Middle frontal gyrus (tissue), 1 donor: Measurements from ENCODE around the gene DGLUCY.
A peak's percentile ranks its signal among the peaks of the same experiment; 100 is the strongest.
"Not testable (repeated sequence)": the region's sequence is repeated elsewhere in the genome, so short reads cannot be mapped to it uniquely, and the experiment has no call there.

ENCODE experiments used
- DNase-seq: peaks from one replicate; pipeline ENCODE4 v3.0.0-alpha.2; 2015; ENCODE audit warnings: low spot score; ENCODE audit errors: extremely low spot score

DGLUCY gene

DNA sequence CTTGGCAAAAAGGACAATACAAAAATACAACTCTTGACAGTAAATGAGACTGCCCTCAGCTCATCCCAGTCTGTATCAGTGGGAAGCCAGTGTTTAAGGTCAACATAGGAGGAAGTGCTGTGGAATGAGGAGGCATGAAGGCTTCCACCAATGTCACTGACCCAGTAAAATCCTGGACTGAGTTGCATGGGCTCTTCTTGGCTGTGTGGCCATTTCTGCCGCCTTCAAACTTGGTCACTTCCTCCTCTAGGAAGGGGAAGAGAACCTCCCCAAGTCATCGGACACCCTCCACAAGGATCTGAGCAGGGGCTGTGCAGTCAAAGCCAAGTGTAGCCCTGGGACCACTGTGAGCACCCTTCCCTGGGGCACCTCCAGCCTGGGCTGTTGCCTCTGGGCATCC lies 118.7 kb downstream of the DGLUCY start:
- no peak for DNase-seq

- no peak for DNase-seq
Observed at GRCh38 chr14:91233936-91234790, 120.3 kb downstream of the DGLUCY start.

DNA sequence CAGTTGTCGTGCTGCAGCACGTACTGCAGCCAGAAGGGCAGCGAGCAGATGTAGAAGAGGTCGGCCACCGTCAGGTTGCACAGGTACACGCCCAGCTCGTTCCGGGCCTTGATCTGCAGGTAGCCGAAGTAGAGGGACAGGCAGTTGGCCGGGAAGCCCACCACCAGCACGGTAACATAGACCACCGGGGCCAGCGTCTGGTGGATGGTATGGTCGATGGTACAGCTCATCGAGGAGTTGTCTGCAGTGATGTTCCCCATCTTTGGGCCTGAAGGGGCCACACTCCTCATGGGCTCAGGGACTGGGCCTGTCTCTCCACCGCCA lies 120.9 kb downstream of the DGLUCY start:
- DNase-seq = no peak

- DNase-seq = no peak
Observed at GRCh38 chr14:91235841-91236240, 122.0 kb downstream of the DGLUCY start.

GRCh38 chr14:91237219-91237618 lies 123.3 kb downstream of the DGLUCY start:
- DNase-seq = no peak

- DNase-seq = no peak
Observed at GRCh38 chr14:91238085-91238484, 124.2 kb downstream of the DGLUCY start.

- no peak for DNase-seq
Observed at GRCh38 chr14:91238661-91239060, 124.8 kb downstream of the DGLUCY start.

- no peak for DNase-seq
Observed at GRCh38 chr14:91241863-91242262, 128.0 kb downstream of the DGLUCY start.

DNA sequence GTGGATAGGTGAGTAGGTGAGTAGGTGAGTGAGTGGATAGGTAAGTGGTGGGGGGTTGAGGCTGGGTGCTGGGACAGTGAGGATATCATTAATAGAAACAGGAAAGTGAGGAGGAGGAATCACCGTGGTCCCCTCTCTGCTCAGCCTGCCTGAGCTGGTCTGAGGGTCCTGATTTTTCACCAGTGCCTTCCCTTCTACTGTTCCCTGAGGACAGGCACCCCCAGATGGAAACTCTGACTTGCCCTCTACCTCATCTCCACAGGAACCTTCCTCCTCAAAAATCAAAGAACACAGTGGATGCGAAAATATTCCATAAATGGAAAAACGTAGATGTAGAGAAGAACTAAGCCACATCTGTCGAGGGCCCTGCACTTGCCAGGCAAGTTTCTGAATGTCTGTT lies 128.8 kb downstream of the DGLUCY start:
- no peak for DNase-seq

DNA sequence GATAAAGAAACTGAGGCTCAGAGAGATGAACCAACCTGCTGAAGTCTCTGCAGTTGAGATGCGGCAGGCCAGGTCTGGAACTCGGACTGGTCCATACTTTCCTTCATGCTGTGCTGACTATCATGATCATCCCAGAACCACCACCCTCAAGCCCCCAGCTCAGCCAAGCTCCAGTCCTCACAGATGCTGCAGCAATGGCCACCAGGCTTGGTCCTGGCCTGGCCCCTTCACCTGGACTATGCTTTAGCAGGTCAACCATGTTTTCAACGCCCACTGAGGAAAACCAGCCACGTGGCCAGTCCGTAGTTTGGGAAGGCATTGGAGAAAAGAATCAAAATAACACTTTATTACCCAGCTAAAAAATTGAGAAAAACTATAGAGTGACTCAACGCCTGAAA lies 129.2 kb downstream of the DGLUCY start:
- no peak for DNase-seq

- peak; percentile 42 for DNase-seq
Observed at GRCh38 chr14:91244501-91244901, 130.6 kb downstream of the DGLUCY start, which contains the start of gene GPR68. Gene GPR68 (minus strand): TSS chr14:91244704. CDS start chr14:91235050, 9,654 bp downstream.

GRCh38 chr14:91245029-91245428 lies 131.2 kb downstream of the DGLUCY start:
- DNase-seq = no peak

- DNase-seq = not testable (repeated sequence)
Observed at GRCh38 chr14:91245616-91246015, 131.7 kb downstream of the DGLUCY start.

- DNase-seq = no peak
Observed at GRCh38 chr14:91246051-91246852, 132.4 kb downstream of the DGLUCY start.

DNA sequence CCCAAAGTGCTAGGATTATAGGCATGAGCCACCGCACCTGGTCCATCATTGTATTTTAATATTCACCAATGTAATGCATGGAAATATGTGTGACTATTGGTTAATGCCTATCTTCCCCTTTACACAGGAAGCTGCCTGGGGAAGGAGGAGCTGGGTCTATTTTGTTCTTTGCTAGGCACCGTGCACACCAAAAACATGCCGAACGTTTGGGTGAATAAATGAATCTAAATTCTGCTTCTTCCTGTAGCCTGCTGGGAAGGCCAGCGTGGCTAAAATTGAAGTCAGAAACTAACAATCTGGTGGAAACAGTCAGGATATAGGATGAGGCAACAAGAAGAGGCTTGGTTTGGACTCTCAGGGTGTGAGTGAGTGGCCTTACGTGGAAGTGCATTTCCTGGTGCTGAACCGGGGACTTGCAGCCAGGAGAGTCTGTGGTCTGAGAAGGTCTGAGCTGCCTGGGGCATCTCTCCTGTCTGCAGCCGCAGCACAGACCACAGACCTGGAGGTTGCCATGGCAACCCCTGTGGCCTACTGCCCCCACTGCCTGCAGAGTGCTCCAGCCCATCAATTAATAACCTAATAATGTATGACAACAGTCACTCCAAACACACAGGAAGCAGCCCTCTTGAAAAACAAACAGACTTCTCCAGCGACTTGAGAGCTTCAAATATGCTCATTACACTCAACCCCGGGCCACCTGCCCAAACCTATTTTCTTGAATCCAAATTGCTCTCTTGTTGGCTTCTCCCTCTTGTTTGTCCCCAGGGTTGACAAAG lies 136.2 kb downstream of the DGLUCY start:
- DNase-seq = no peak

- no peak for DNase-seq
Observed at GRCh38 chr14:91250912-91251311, 137.0 kb downstream of the DGLUCY start.

DNA sequence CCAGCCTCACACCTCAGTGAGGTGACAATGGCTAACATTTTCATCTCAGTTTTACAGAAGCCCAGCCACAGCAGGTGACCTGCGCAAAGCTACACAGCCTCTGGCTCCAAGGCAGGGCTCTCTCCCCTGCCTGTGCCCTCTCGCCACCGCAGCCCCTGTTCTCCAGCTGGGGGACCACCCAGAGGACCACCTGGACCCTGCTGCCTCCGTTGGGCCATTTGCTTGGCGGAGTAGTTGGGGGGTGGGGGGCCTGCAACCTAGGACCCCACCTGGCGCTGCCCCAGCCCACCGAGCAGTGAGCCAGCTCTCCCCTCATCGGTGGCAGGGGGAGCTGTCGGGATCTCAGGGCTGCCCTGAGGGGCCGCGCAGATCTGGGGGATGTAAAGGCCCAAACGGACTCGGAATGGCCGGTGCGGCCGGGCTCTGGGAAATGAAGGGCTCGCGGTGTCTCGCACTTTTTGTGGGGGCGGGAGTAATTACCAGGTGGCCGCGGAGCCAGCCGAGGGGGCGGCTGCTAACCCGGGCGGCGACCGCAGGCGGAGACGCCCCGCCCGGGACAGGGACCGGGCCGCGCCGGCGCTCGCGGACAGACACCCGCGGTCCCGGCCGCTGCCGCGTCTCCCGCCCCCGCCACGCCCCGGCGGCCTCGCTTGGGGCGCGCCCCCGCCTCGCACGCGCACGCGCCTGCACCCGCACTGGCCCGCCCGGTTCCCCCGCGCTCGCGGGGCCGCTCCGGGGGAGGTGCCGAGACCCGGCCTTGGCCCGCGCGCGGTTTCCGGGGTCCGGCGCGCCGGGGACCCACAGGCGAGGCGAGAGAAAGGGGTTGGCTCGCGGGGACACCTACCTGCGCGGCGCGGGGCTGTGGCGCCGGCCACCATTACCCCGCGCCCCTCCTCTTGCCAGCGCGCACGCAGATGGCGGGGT lies 139.3 kb downstream of the DGLUCY start:
- no peak for DNase-seq

GRCh38 chr14:91253795-91254323 lies 140.0 kb downstream of the DGLUCY start:
- no peak for DNase-seq

- no peak for DNase-seq
Observed at GRCh38 chr14:91254461-91254860, 140.6 kb downstream of the DGLUCY start.

GRCh38 chr14:91255026-91255695 lies 141.3 kb downstream of the DGLUCY start:
- DNase-seq = no peak
